IPS-20b (cell line): Measurements from ENCODE around the gene SOX15.

Source experiments
- H3K27ac ChIP-seq: one replicate; pipeline ENCODE4 v1.5.1; 2013; ENCODE audit warnings: low read length
- H3K27me3 ChIP-seq: 2 replicates; pipeline ENCODE4 v1.6.1; 2013; ENCODE audit warnings: mild to moderate bottlenecking, low read length, inconsistent platforms; ENCODE audit not compliant: insufficient read depth
- H3K36me3 ChIP-seq: 2 replicates; pipeline ENCODE4 v1.6.1; 2013; ENCODE audit warnings: low read depth, mild to moderate bottlenecking, inconsistent platforms, low read length, moderate library complexity; ENCODE audit not compliant: insufficient read depth
- H3K4me1 ChIP-seq: 2 replicates; pipeline ENCODE4 v1.6.1; 2013; ENCODE audit warnings: mild to moderate bottlenecking, control low read depth, inconsistent platforms, low read length, moderate library complexity; ENCODE audit not compliant: insufficient read depth
- H3K4me3 ChIP-seq: 2 replicates; pipeline ENCODE4 v1.5.1; 2013; ENCODE audit warnings: mild to moderate bottlenecking, low read length, inconsistent platforms
- H3K9ac ChIP-seq: 2 replicates; pipeline ENCODE4 v1.6.1; 2013; ENCODE audit warnings: low read depth, mild to moderate bottlenecking, inconsistent platforms, low read length, moderate library complexity
- H3K9me3 ChIP-seq: 2 replicates; pipeline ENCODE4 v1.6.1; 2013; ENCODE audit warnings: mild to moderate bottlenecking, low read depth, low read length, inconsistent platforms; ENCODE audit not compliant: insufficient read depth

The SOX15 gene

GRCh38 chr17:7559320-7560171 is 30.3 kb downstream of the SOX15 start:
- Histone ChIP-seq H3K27me3 (no peaks in the 10 kb centered on the region), H3K9ac (0 out of 2 replicates have a peak overlapping the region, but pooled peaks have one; percentile 10), H3K36me3 (peaks cover 12% of the 10 kb centered on the region), H3K4me1 (peaks cover 35% of the 10 kb centered on the region), H3K9me3 (no peaks in the 10 kb centered on the region), H3K4me3 (no peak overlapping the region), H3K27ac (no peak overlapping the region)

- Histone ChIP-seq H3K4me1 (peaks cover 35% of the 10 kb centered on the region), H3K27ac (no peak within 1 kb of the TSS), H3K27me3 (no peaks in the 10 kb centered on the region), H3K4me3 (peak within 1 kb of the TSS; percentile 45; the same call in 1 of the 2 replicates), H3K9me3 (no peaks in the 10 kb centered on the region), H3K9ac (peak within 1 kb of the TSS; percentile 70; the same call in 1 of the 2 replicates), H3K36me3 (peaks cover 4% of the 10 kb centered on the region; the same call in 1 of the 2 replicates)
Measured at GRCh38 chr17:7558544-7559319, 31.2 kb downstream of the SOX15 start, which contains the start of gene TNFSF13. TNFSF13 (plus strand) TSS chr17:7558750; CDS start chr17:7559040, 290 bp downstream.

GRCh38 chr17:7557775-7558543 is 31.9 kb downstream of the SOX15 start:
- H3K27me3 ChIP-seq, result no peaks in the 10 kb centered on the region
- H3K4me1 ChIP-seq, result peaks cover 34% of the 10 kb centered on the region
- no peak overlapping the region for H3K27ac ChIP-seq
- no peaks in the 10 kb centered on the region for H3K9me3 ChIP-seq
- peak overlapping the region; percentile 45; the same call in 1 of the 2 replicates for H3K4me3 ChIP-seq
- H3K36me3 ChIP-seq, result no peaks in the 10 kb centered on the region
- peak overlapping the region; percentile 70; the same call in 1 of the 2 replicates for H3K9ac ChIP-seq

GRCh38 chr17:7557147-7557764 is 32.6 kb downstream of the SOX15 start:
- no peak overlapping the region for H3K4me3 ChIP-seq
- peak overlapping the region; percentile 37; the same call in 1 of the 2 replicates for H3K9ac ChIP-seq
- H3K36me3 ChIP-seq, result no peaks in the 10 kb centered on the region
- no peak overlapping the region for H3K27ac ChIP-seq
- H3K9me3 ChIP-seq, result no peaks in the 10 kb centered on the region
- peaks cover 30% of the 10 kb centered on the region for H3K4me1 ChIP-seq
- H3K27me3 ChIP-seq, result no peaks in the 10 kb centered on the region

- Histone ChIP-seq H3K36me3 (no peaks in the 10 kb centered on the region), H3K4me3 (no peak overlapping the region), H3K9me3 (no peaks in the 10 kb centered on the region), H3K9ac (no peak overlapping the region), H3K27ac (no peak overlapping the region), H3K27me3 (no peaks in the 10 kb centered on the region), H3K4me1 (peaks cover 30% of the 10 kb centered on the region)
Measured at GRCh38 chr17:7556627-7557026, 33.3 kb downstream of the SOX15 start.

- H3K9ac ChIP-seq, result no peak overlapping the region
- H3K27ac ChIP-seq, result no peak overlapping the region
- peaks cover 26% of the 10 kb centered on the region for H3K4me1 ChIP-seq
- no peaks in the 10 kb centered on the region for H3K9me3 ChIP-seq
- no peaks in the 10 kb centered on the region for H3K27me3 ChIP-seq
- no peak overlapping the region for H3K4me3 ChIP-seq
- H3K36me3 ChIP-seq, result no peaks in the 10 kb centered on the region
Measured at GRCh38 chr17:7555320-7555948, 34.5 kb downstream of the SOX15 start.

- H3K9me3 ChIP-seq, result no peaks in the 10 kb centered on the region
- H3K4me1 ChIP-seq, result peaks cover 13% of the 10 kb centered on the region
- no peaks in the 10 kb centered on the region for H3K36me3 ChIP-seq
- no peak overlapping the region for H3K9ac ChIP-seq
- peaks cover 10% of the 10 kb centered on the region; the same call in 1 of the 2 replicates for H3K27me3 ChIP-seq
- H3K4me3 ChIP-seq, result no peak overlapping the region
- no peak overlapping the region for H3K27ac ChIP-seq
Measured at GRCh38 chr17:7553356-7553755, 36.5 kb downstream of the SOX15 start.

GRCh38 chr17:7552621-7553051 is 37.3 kb downstream of the SOX15 start:
- H3K27ac ChIP-seq, result no peak overlapping the region
- peaks cover 7% of the 10 kb centered on the region for H3K4me1 ChIP-seq
- no peak overlapping the region for H3K4me3 ChIP-seq
- no peak overlapping the region for H3K9ac ChIP-seq
- H3K36me3 ChIP-seq, result no peaks in the 10 kb centered on the region
- H3K27me3 ChIP-seq, result peaks cover 15% of the 10 kb centered on the region; the same call in 1 of the 2 replicates
- H3K9me3 ChIP-seq, result no peaks in the 10 kb centered on the region

GRCh38 chr17:7551396-7551795 is 38.5 kb downstream of the SOX15 start:
- Histone ChIP-seq H3K36me3 (no peaks in the 10 kb centered on the region), H3K27me3 (peaks cover 20% of the 10 kb centered on the region; the same call in 1 of the 2 replicates), H3K4me3 (no peak overlapping the region), H3K9ac (no peak overlapping the region), H3K27ac (no peak overlapping the region), H3K9me3 (no peaks in the 10 kb centered on the region), H3K4me1 (no peaks in the 10 kb centered on the region; the same call in 1 of the 2 replicates)

GRCh38 chr17:7550344-7550743 is 39.5 kb downstream of the SOX15 start:
- Histone ChIP-seq H3K27me3 (peaks cover 20% of the 10 kb centered on the region; the same call in 1 of the 2 replicates), H3K4me3 (no peak overlapping the region), H3K36me3 (no peaks in the 10 kb centered on the region), H3K4me1 (no peaks in the 10 kb centered on the region; the same call in 1 of the 2 replicates), H3K9me3 (no peaks in the 10 kb centered on the region), H3K9ac (no peak overlapping the region), H3K27ac (no peak overlapping the region)
